NB4 (cell line): ENCODE measurements around the gene VRK3.

ENCODE experiments used
- CTCF ChIP-seq: IDR thresholded peaks from one replicate; pipeline ENCODE4 v1.5.1; 2012; ENCODE audit warnings: low read depth, low read length
- POLR2A ChIP-seq: IDR thresholded peaks from 2 replicates; pipeline ENCODE4 v1.6.1; 2011; ENCODE audit warnings: mild to moderate bottlenecking; ENCODE audit not compliant: insufficient read length; ENCODE audit errors: extremely low read depth

- TF ChIP-seq CTCF (no peak), POLR2A (no peak)
Measured at GRCh38 chr19:49936549-49936948, 88.6 kb downstream of the VRK3 start.
